H1 (cell line): Measurements from ENCODE around the gene AREG. TPM values are rescaled to one million over a fixed set of nuclear protein-coding genes. Genes with fewer than 3 reads are reported as not detected.

Experiments
- CTCF ChIA-PET: fragments of 300-600 bp; sonication (Branson Sonifier 250); formaldehyde crosslinking; loops from one replicate; lab custom pipeline; 2021; ENCODE audit not compliant: partially characterized antibody; lab: Charles Lee
- POLR2A ChIA-PET: fragments of 300-600 bp; sonication (Branson Sonifier 250); formaldehyde crosslinking; loops from one replicate; lab custom pipeline; 2021; ENCODE audit warnings: inconsistent platforms; ENCODE audit not compliant: partially characterized antibody; lab: Charles Lee
- DNase-seq, 2 experiments: peaks; one replicate each; pipeline versions ENCODE4 v3.0.0 to v3.0.0-alpha.2; 2010 to 2022; ENCODE audit warnings: low spot score in 2 of 2, low read depth in 1 of 2, mixed read lengths in 1 of 2
- FAIRE-seq: peaks from 2 replicates; lab custom pipeline; 2011; peaks lifted over from hg19 to GRCh38; lab: Jason Lieb, UNC
- H2AFZ ChIP-seq: 2 replicates; pipeline ENCODE4 v1.8.1; 2012; ENCODE audit warnings: low read length, inconsistent platforms
- H2AK5ac ChIP-seq: 2 replicates; pipeline ENCODE4 v1.6.1; 2013; ENCODE audit warnings: low read depth, low read length
- H2BK120ac ChIP-seq: replicated peaks from 2 replicates; pipeline ENCODE3; 2013; ENCODE audit warnings: low read depth, low read length, inconsistent platforms
- H2BK12ac ChIP-seq: 2 replicates; pipeline ENCODE4 v1.6.1; 2013; ENCODE audit warnings: low read depth, low read length
- H2BK15ac ChIP-seq: 2 replicates; pipeline ENCODE4 v1.6.1; 2013; ENCODE audit warnings: low read length
- H2BK20ac ChIP-seq: 2 replicates; pipeline ENCODE4 v1.6.1; 2013; ENCODE audit warnings: low read length
- H2BK5ac ChIP-seq: 2 replicates; pipeline ENCODE4 v1.6.1; 2013; ENCODE audit warnings: low read depth, low read length
- H3K14ac ChIP-seq: 2 replicates; pipeline ENCODE4 v1.6.1; 2013; ENCODE audit warnings: inconsistent platforms; ENCODE audit not compliant: insufficient read length
- H3K18ac ChIP-seq: 2 replicates; pipeline ENCODE4 v1.6.1; 2013; ENCODE audit warnings: low read length; ENCODE audit errors: extremely low read depth
- H3K23ac ChIP-seq: 2 replicates; pipeline ENCODE4 v1.6.1; 2013; ENCODE audit warnings: inconsistent platforms; ENCODE audit not compliant: insufficient read length
- H3K23me2 ChIP-seq: 2 replicates; pipeline ENCODE4 v1.6.1; 2013; ENCODE audit warnings: low read depth, low read length
- H3K27ac ChIP-seq: 2 replicates; pipeline ENCODE4 v1.6.1; 2011; ENCODE audit warnings: low read depth, low read length, inconsistent platforms
- H3K27me3 ChIP-seq, 4 experiments: replicated peaks in 1 of 4; 1 replicate in 1 of 4; 2 replicates in 3 of 4; pipeline versions ENCODE4 v1.6.1 to v1.8.1; 2011 to 2013; ENCODE audit warnings: low read length in 3 of 4, mild to moderate bottlenecking in 3 of 4, inconsistent platforms in 2 of 4, mixed read lengths in 2 of 4, moderate library complexity in 1 of 4; ENCODE audit not compliant: control insufficient read depth in 3 of 4, insufficient read depth in 3 of 4; ENCODE audit errors: extremely low read depth in 1 of 4
- H3K36me3 ChIP-seq, 4 experiments: 2 replicates each; pipeline versions ENCODE4 v1.6.1 to v1.8.1; 2011 to 2013; ENCODE audit warnings: mild to moderate bottlenecking in 4 of 4, low read length in 3 of 4, moderate library complexity in 2 of 4, control low read depth in 1 of 4, inconsistent platforms in 1 of 4; ENCODE audit not compliant: insufficient read depth in 4 of 4, control insufficient read depth in 2 of 4
- H3K4ac ChIP-seq: replicated peaks from 2 replicates; pipeline ENCODE3; 2013; ENCODE audit warnings: low read length, low read depth, mixed read lengths, inconsistent platforms; ENCODE audit not compliant: insufficient read length
- H3K4me1 ChIP-seq, 4 experiments: replicated peaks in 1 of 4; 1 replicate in 1 of 4; 2 replicates in 3 of 4; pipeline versions ENCODE4 v1.6.1 to v1.8.1; 2011 to 2013; ENCODE audit warnings: low read length in 3 of 4, inconsistent platforms in 2 of 4, mixed read lengths in 1 of 4; ENCODE audit not compliant: insufficient read depth in 4 of 4, control insufficient read depth in 3 of 4
- H3K4me2 ChIP-seq, 2 experiments: 2 replicates each; pipeline versions ENCODE4 v1.6.1 to v1.8.1; 2011 to 2013; ENCODE audit warnings: low read depth in 2 of 2, low read length in 2 of 2, control low read depth in 1 of 2, inconsistent platforms in 1 of 2, mild to moderate bottlenecking in 1 of 2; ENCODE audit not compliant: insufficient read depth in 1 of 2
- H3K4me3 ChIP-seq, 4 experiments: fragments of 200-600, 300-600 bp in 1 of 4; sonication (generic), shearing (Covaris generic), sonication (Bioruptor Twin) in 1 of 4; 2 replicates each; pipeline versions ENCODE4 v1.5.1 to v1.8.1; 2011 to 2016; ENCODE audit warnings: low read length in 4 of 4, low read depth in 3 of 4, control low read depth in 2 of 4, inconsistent platforms in 2 of 4, mild to moderate bottlenecking in 2 of 4, mixed read lengths in 1 of 4, moderate library complexity in 1 of 4; ENCODE audit not compliant: insufficient read depth in 2 of 4; ENCODE audit errors: extremely low read depth in 1 of 4
- H3K56ac ChIP-seq: replicated peaks from 2 replicates; pipeline ENCODE3; 2013; ENCODE audit warnings: low read depth, mild to moderate bottlenecking, mixed read lengths, low read length, inconsistent platforms; ENCODE audit not compliant: insufficient read length
- H3K79me1 ChIP-seq: 2 replicates; pipeline ENCODE4 v1.6.1; 2013; ENCODE audit warnings: low read depth, low read length, control low read depth
- H3K79me2 ChIP-seq, 2 experiments: 2 replicates each; pipeline versions ENCODE4 v1.6.1 to v1.8.1; 2012 to 2013; ENCODE audit warnings: low read length in 2 of 2, mild to moderate bottlenecking in 2 of 2, inconsistent platforms in 1 of 2; ENCODE audit not compliant: insufficient read depth in 2 of 2, control insufficient read depth in 1 of 2
- H3K9ac ChIP-seq, 4 experiments: replicated peaks in 1 of 4; 1 replicate in 1 of 4; 2 replicates in 3 of 4; pipeline versions ENCODE4 v1.6.1 to v1.8.1; 2011 to 2013; ENCODE audit warnings: low read depth in 3 of 4, low read length in 3 of 4, control low read depth in 2 of 4, mild to moderate bottlenecking in 2 of 4, moderate library complexity in 2 of 4, inconsistent platforms in 1 of 4; ENCODE audit errors: extremely low read depth in 1 of 4
- H3K9me3 ChIP-seq, 2 experiments: 2 replicates each; pipeline versions ENCODE4 v1.6.1 to v1.8.1; 2012 to 2013; ENCODE audit warnings: mild to moderate bottlenecking in 2 of 2, moderate library complexity in 2 of 2, control low read depth in 1 of 2, inconsistent platforms in 1 of 2, low read depth in 1 of 2, low read length in 1 of 2, mixed read lengths in 1 of 2; ENCODE audit not compliant: insufficient read depth in 2 of 2
- H4K20me1 ChIP-seq, 2 experiments: replicated peaks in 1 of 2; 2 replicates each; pipeline versions ENCODE3 to v1.8.1; 2011 to 2013; ENCODE audit warnings: inconsistent platforms in 2 of 2, low read length in 2 of 2, mild to moderate bottlenecking in 1 of 2; ENCODE audit not compliant: insufficient read depth in 2 of 2, control insufficient read depth in 1 of 2
- H4K5ac ChIP-seq: 2 replicates; pipeline ENCODE4 v1.6.1; 2013; ENCODE audit warnings: low read length, low read depth, mixed read lengths, inconsistent platforms; ENCODE audit not compliant: insufficient read length
- H4K8ac ChIP-seq: 2 replicates; pipeline ENCODE4 v1.8.0; 2013; ENCODE audit warnings: mild to moderate bottlenecking, moderate library complexity, low read length, inconsistent platforms; ENCODE audit not compliant: insufficient read depth; ENCODE audit errors: extremely low read depth
- H4K91ac ChIP-seq: replicated peaks from 2 replicates; pipeline ENCODE3; 2013; ENCODE audit warnings: low read length, mixed read lengths, inconsistent platforms; ENCODE audit not compliant: insufficient read length
- BRCA1 ChIP-seq: IDR thresholded peaks from 2 replicates; pipeline ENCODE4 v1.6.1; 2012; ENCODE audit warnings: low read depth, low read length, improper control_type of control experiment
- HDAC2 ChIP-seq, 2 experiments: fragments of 300-600 bp in 1 of 2; sonication (generic) in 1 of 2; IDR thresholded peaks; 2 replicates each; pipeline ENCODE4 v1.6.1; 2011 to 2012; ENCODE audit warnings: low read depth in 2 of 2, low read length in 2 of 2, mild to moderate bottlenecking in 2 of 2, moderate library complexity in 2 of 2, borderline replicate concordance in 1 of 2, inconsistent platforms in 1 of 2
- KDM1A ChIP-seq: fragments of 200-600, 300-600 bp; sonication (generic); IDR thresholded peaks from 2 replicates; pipeline ENCODE4 v1.7.1; 2016; ENCODE audit warnings: mild to moderate bottlenecking, low read length, borderline replicate concordance
- KDM4A ChIP-seq: IDR thresholded peaks from one replicate; pipeline ENCODE4 v1.7.1; 2012; ENCODE audit warnings: low read depth, mild to moderate bottlenecking, moderate library complexity, low read length, inconsistent platforms; ENCODE audit not compliant: severe bottlenecking
- MAFK ChIP-seq: IDR thresholded peaks from 2 replicates; pipeline ENCODE4 v1.6.1; 2012; ENCODE audit warnings: low read depth, mild to moderate bottlenecking, improper control_type of control experiment, low read length
- NANOG ChIP-seq: IDR thresholded peaks from 2 replicates; pipeline ENCODE4 v1.6.1; 2011; ENCODE audit warnings: low read length, low read depth, mild to moderate bottlenecking, inconsistent platforms; ENCODE audit not compliant: insufficient read depth, poor library complexity, severe bottlenecking
- NRF1 ChIP-seq: IDR thresholded peaks from 2 replicates; pipeline ENCODE4 v1.6.1; 2011; ENCODE audit warnings: mild to moderate bottlenecking, low read depth, low read length, improper control_type of control experiment
- PHF8 ChIP-seq: fragments of 200-600 bp; sonication (generic); conservative IDR thresholded peaks from 2 replicates; pipeline ENCODE4 v1.7.1; 2012; ENCODE audit warnings: low read depth, mild to moderate bottlenecking, inconsistent platforms, low read length, moderate library complexity
- POU5F1 ChIP-seq: IDR thresholded peaks from 2 replicates; pipeline ENCODE4 v1.6.1; 2011; ENCODE audit warnings: low read depth, mild to moderate bottlenecking, low read length, moderate library complexity
- SP2 ChIP-seq: IDR thresholded peaks from 2 replicates; pipeline ENCODE4 v1.6.1; 2012; ENCODE audit warnings: mild to moderate bottlenecking, low read length, inconsistent platforms
- SRF ChIP-seq: IDR thresholded peaks from 2 replicates; pipeline ENCODE4 v1.6.1; 2011; ENCODE audit warnings: mild to moderate bottlenecking, low read depth, low read length, moderate library complexity
- TCF12 ChIP-seq: IDR thresholded peaks from 2 replicates; pipeline ENCODE4 v1.6.1; 2011; ENCODE audit warnings: low read depth, mild to moderate bottlenecking, low read length
- ZNF274 ChIP-seq: IDR thresholded peaks from 2 replicates; pipeline ENCODE4 v1.7.0; 2012; ENCODE audit warnings: low read length, borderline replicate concordance; ENCODE audit errors: extremely low read depth
- WGBS, 2 experiments: shearing (Covaris generic) in 1 of 2; methylation state at CpG; one replicate each; pipeline versions ENCODE4 v1.1.6 to v1.1.7; 2013 to 2015; ENCODE audit warnings: low lambda C conversion rate in 2 of 2, mixed read lengths in 2 of 2, inconsistent platforms in 1 of 2, low coverage in 1 of 2, missing lambda C conversion rate in 1 of 2; ENCODE audit not compliant: insufficient replicate concordance in 2 of 2, insufficient coverage in 1 of 2, insufficient read length in 1 of 2; ENCODE audit errors: extremely low coverage in 1 of 2, missing lambda C conversion rate in 1 of 2; 5-methylcytosine and 5-hydroxymethylcytosine counted together
- polyA plus RNA-seq, 7 experiments: library from polyadenylated mRNA; depleted of rRNA in 3 of 7; stranded (reverse) in 5 of 7; unstranded in 2 of 7; fragments of >200 nt in 5 of 7; fragments of 200-250 nt in 2 of 7; gene quantifications; 1 replicate in 5 of 7; 2 replicates in 1 of 7; 4 replicates in 1 of 7; pipeline versions ENCODE4 v1.2.1 to v1.2.3, GENCODE V29; 2011 to 2013; ENCODE audit warnings: missing spikeins in 2 of 7, mixed read lengths in 2 of 7
- total RNA-seq: library from RNA; stranded (reverse); fragmentation: NEBNext Ultra II Directional; extraction: Animal tissue kit (Norgen Biotek cat#: 25700); gene quantifications from 2 replicates; pipeline ENCODE4 v1.2.1, GENCODE V29; 2021

The AREG gene
- total and polyA plus RNA-seq, 2 of the 8 experiments (the other 6 are each of a cell fraction or from before 2014, with no cell fraction given) = not detected

- Histone ChIP-seq H2AK5ac (no peak overlapping the region), H3K4ac (no peak overlapping the region), H4K8ac (no peak overlapping the region), H3K4me1 (no peaks in the 10 kb centered on the region), H2BK15ac (no peak overlapping the region), H3K36me3 (peaks cover 0 to 2% (median 0%) of the 10 kb centered on the region in 4 experiments; a peak in 1 of 8 replicates), H3K27ac (no peak overlapping the region), H4K20me1 (no peaks in the 10 kb centered on the region), H3K79me2 (no peaks in the 10 kb centered on the region), H3K23ac (no peak overlapping the region), H3K27me3 (no peaks in the 10 kb centered on the region), H3K4me2 (no peak overlapping the region), H3K9me3 (peaks cover 0 to 2% of the 10 kb centered on the region in 2 experiments; a peak in 1 of 4 replicates), H4K91ac (no peak overlapping the region), H2BK12ac (no peak overlapping the region), H3K4me3 (no peak overlapping the region), H3K18ac (no peak overlapping the region), H3K9ac (no peak overlapping the region), H3K14ac (no peak overlapping the region), H2AFZ (no peak overlapping the region), H2BK5ac (no peak overlapping the region), H3K79me1 (no peaks in the 10 kb centered on the region), H2BK20ac (no peak overlapping the region), H2BK120ac (no peak overlapping the region), H4K5ac (no peak overlapping the region), H3K56ac (no peak overlapping the region), H3K23me2 (no peaks in the 10 kb centered on the region; the same call in 1 of the 2 replicates)
- 93% methylated on average over 5 of the region's 5 CpGs; no CpG with 5 or more reads in 1 of the 2 experiments for WGBS, 2 experiments
- ChIA-PET POLR2A (no interaction called here), CTCF (interaction anchor here (0.9 to 2.2 kb wide), 3 partner anchors 11 to 18 kb away, joined by 3 to 6 read pairs (median 3); no protein-coding TSS in a partner anchor)
- DNase-seq = no peak
- FAIRE-seq = no peak
- TF ChIP-seq PHF8 (no peak), BRCA1 (no peak), ZNF274 (no peak), SP2 (no peak), MAFK (no peak), NRF1 (no peak), SRF (no peak), HDAC2 (IDR thresholded peaks at IDR 0.05; ENCODE audit: borderline replicate concordance in 1 of 2, low read depth in 2 of 2, low read length in 2 of 2) (no peak), POU5F1 (no peak), TCF12 (no peak), NANOG (no peak), KDM4A (no peak), KDM1A (no peak)
These were observed 42.1 kb upstream of the AREG start for GRCh38 chr4:74402692-74403456.
